ENCODE data around the gene KRT13. TPM values are rescaled to one million over a fixed set of nuclear protein-coding genes. Genes with fewer than 3 reads are reported as not detected.
A peak's percentile ranks its signal among the peaks of the same experiment; 100 is the strongest.

KRT13 gene
- total and polyA plus RNA-seq, 2 of the 4 experiments (the other 2 are of a cell fraction), result 0.18 to 0.56 TPM

- no peaks in the 10 kb centered on the region for H3K79me1 ChIP-seq (ENCODE audit: low read depth in 1 of 2, low read length in 2 of 2)
- H3K9ac ChIP-seq (ENCODE audit: low read depth, low read length), result no peak overlapping the region
- ATAC-seq (ENCODE audit: low read depth) (peak; percentile 88), DNase-seq (peak; percentile 59)
- BruUV-seq (replicated peaks), result no TSS peak
- peak overlapping the region; percentile 45; the same call in 1 of the 2 replicates for H3K56ac ChIP-seq (ENCODE audit: extremely low read depth, insufficient read depth, low read length)
- H3K36me3 ChIP-seq (ENCODE audit: control insufficient read depth, insufficient read depth, low read length), result no peaks in the 10 kb centered on the region
- peak overlapping the region; percentile 85 for H2BK5ac ChIP-seq (ENCODE audit: low read depth, low read length, poor library complexity, severe bottlenecking)
- peak overlapping the region; percentile 94 for H2AK5ac ChIP-seq (ENCODE audit: low read depth, low read length)
- intact Hi-C loops (cut with micrococcal nuclease), result no loop called here
- peak overlapping the region; percentile 64 for H3K14ac ChIP-seq (replicated peaks; ENCODE audit: low read depth, low read length)
- peak overlapping the region; percentile 60; the same call in 1 of the 2 replicates for H3K23ac ChIP-seq (ENCODE audit: low read depth, low read length)
- POLR2A ChIA-PET (ENCODE audit: unreplicated experiment), result no interaction called here
- peak overlapping the region; percentile 93 for H4K91ac ChIP-seq (ENCODE audit: insufficient read depth, low read depth, low read length)
- no peaks in the 10 kb centered on the region for H3K27me3 ChIP-seq (ENCODE audit: control insufficient read depth, insufficient read depth, low read length)
- peak overlapping the region; percentile 45; the same call in 1 of the 2 replicates for H4K5ac ChIP-seq (ENCODE audit: low read depth, low read length)
- H3K9me3 ChIP-seq (ENCODE audit: control insufficient read depth, insufficient read depth, low read length), result no peaks in the 10 kb centered on the region
- H4K8ac ChIP-seq (ENCODE audit: low read depth in 2 of 2, low read length in 2 of 2), result peak overlapping the region; percentile 62 to 75; a peak in 3 of 4 replicates
- dilution Hi-C loops (cut with HindIII; ENCODE audit: low sequenced_read_pairs, unreplicated experiment), result no loop called here
- peak overlapping the region; percentile 87 for H2BK20ac ChIP-seq (ENCODE audit: low read depth, low read length)
- H4K20me1 ChIP-seq (ENCODE audit: insufficient read depth, low read length), result no peaks in the 10 kb centered on the region
- H2BK15ac ChIP-seq (ENCODE audit: low read depth, low read length), result peak overlapping the region; percentile 67; the same call in 2 of the 3 replicates
- TF ChIP-seq RAD21 (IDR thresholded peaks at IDR 0.05; ENCODE audit: low read length), result no peak
- TF ChIP-seq RCOR1 (IDR thresholded peaks at IDR 0.05; ENCODE audit: insufficient replicate concordance, low read length), result no peak
- TF ChIP-seq BHLHE40 (IDR thresholded peaks at IDR 0.05; ENCODE audit: low read depth, low read length), result no peak
- no peak for TF ChIP-seq POLR2A (IDR thresholded peaks at IDR 0.05; ENCODE audit: low read depth, low read length)
- no peak for TF ChIP-seq SMC3 (IDR thresholded peaks at IDR 0.05; ENCODE audit: low read depth, low read length)
- no peak for TF ChIP-seq RFX5 (IDR thresholded peaks at IDR 0.05; ENCODE audit: low read depth, low read length)
- no peak for TF ChIP-seq CEBPB (IDR thresholded peaks at IDR 0.05; ENCODE audit: low read depth, low read length)
- no peak for TF ChIP-seq FOS (IDR thresholded peaks at IDR 0.05; ENCODE audit: low read depth, low read length)
- TF ChIP-seq NFE2L2 (IDR thresholded peaks at IDR 0.05; ENCODE audit: low read depth, low read length), result no peak
- TF ChIP-seq CHD1 (IDR thresholded peaks at IDR 0.05; ENCODE audit: low read depth, low read length), result no peak
- no peak for TF ChIP-seq MAZ (IDR thresholded peaks at IDR 0.05; ENCODE audit: borderline replicate concordance, low read depth, low read length)
- no peak for TF ChIP-seq USF2 (IDR thresholded peaks at IDR 0.05; ENCODE audit: low read depth, low read length)
- TF ChIP-seq, protein P1, sequence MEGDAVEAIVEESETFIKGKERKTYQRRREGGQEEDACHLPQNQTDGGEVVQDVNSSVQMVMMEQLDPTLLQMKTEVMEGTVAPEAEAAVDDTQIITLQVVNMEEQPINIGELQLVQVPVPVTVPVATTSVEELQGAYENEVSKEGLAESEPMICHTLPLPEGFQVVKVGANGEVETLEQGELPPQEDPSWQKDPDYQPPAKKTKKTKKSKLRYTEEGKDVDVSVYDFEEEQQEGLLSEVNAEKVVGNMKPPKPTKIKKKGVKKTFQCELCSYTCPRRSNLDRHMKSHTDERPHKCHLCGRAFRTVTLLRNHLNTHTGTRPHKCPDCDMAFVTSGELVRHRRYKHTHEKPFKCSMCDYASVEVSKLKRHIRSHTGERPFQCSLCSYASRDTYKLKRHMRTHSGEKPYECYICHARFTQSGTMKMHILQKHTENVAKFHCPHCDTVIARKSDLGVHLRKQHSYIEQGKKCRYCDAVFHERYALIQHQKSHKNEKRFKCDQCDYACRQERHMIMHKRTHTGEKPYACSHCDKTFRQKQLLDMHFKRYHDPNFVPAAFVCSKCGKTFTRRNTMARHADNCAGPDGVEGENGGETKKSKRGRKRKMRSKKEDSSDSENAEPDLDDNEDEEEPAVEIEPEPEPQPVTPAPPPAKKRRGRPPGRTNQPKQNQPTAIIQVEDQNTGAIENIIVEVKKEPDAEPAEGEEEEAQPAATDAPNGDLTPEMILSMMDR (conservative IDR thresholded peaks at IDR 0.05; ENCODE audit: low read depth, low read length), result no peak
- TF ChIP-seq MXI1 (IDR thresholded peaks at IDR 0.05; ENCODE audit: borderline replicate concordance, low read depth, low read length), result no peak
- TF ChIP-seq ELK1 (IDR thresholded peaks at IDR 0.05; ENCODE audit: borderline replicate concordance, low read depth, low read length), result no peak
- no peak for TF ChIP-seq MAFK (IDR thresholded peaks at IDR 0.05; ENCODE audit: low read depth, low read length)
- WGBS, 2 experiments (ENCODE audit: extremely low coverage in 2 of 2, insufficient read length in 1 of 2), result no CpG with 5 or more reads among the region's 5 CpGs
- H3K4ac ChIP-seq (ENCODE audit: low read depth, low read length), result peak overlapping the region; percentile 83
- CTCF ChIA-PET, result interaction anchor here (1.6 kb wide), 1 partner anchor 10 kb away, joined by 7 read pairs; no protein-coding TSS in a partner anchor
- no peak overlapping the region for H3K4me3 ChIP-seq (ENCODE audit: insufficient read depth, low read depth, low read length)
- peak overlapping the region; percentile 81 for H2AFZ ChIP-seq (replicated peaks; ENCODE audit: low read length, poor library complexity)
- peaks cover 11% of the 10 kb centered on the region for H3K9me1 ChIP-seq (ENCODE audit: insufficient read depth, low read length)
- peaks cover 16% of the 10 kb centered on the region for H3K4me1 ChIP-seq (ENCODE audit: control insufficient read depth, insufficient read depth, low read length)
- H3K4me2 ChIP-seq (ENCODE audit: low read depth, low read length), result peak overlapping the region; percentile 8; the same call in 1 of the 2 replicates
- in situ Hi-C loops (cut with MboI; ENCODE audit: low sequenced_read_pairs), result no loop called here
- peak overlapping the region; percentile 84 for H2BK120ac ChIP-seq (ENCODE audit: low read depth, low read length)
- H2AK9ac ChIP-seq (replicated peaks; ENCODE audit: low read depth, low read length, poor library complexity), result peak overlapping the region; percentile 81
- peak overlapping the region; percentile 62 for H3K18ac ChIP-seq (ENCODE audit: low read depth, low read length)
- peak overlapping the region; percentile 21 for H3K27ac ChIP-seq (ENCODE audit: insufficient read depth, low read length)
Measured at GRCh38 chr17:41538565-41538991, 33.2 kb upstream of the KRT13 start.

Measured in IMR-90 (cell line).